ENCODE data around the gene SLC6A7.

SLC6A7 gene

GRCh38 chr5:150167512-150167850 lies 22.4 kb upstream of the SLC6A7 start:
- TF ChIP-seq ZNF548 (tag by site-specific recombination; IDR thresholded peaks at IDR 0.05) (no peak), ZNF10 (tag by site-specific recombination; IDR thresholded peaks at IDR 0.05) (no peak), ZNF555 (tag by site-specific recombination; conservative IDR thresholded peaks at IDR 0.05) (no peak), ZNF404 (tag by site-specific recombination; IDR thresholded peaks at IDR 0.05) (no peak)
- no peaks in the 10 kb centered on the region for H3K9me3 ChIP-seq (ENCODE audit: control insufficient read depth, insufficient read depth, low read depth, low read length)
- no peaks in the 10 kb centered on the region for H3K4me1 ChIP-seq (ENCODE audit: control insufficient read depth, insufficient read depth, low read length)
- no peaks in the 10 kb centered on the region for H3K36me3 ChIP-seq (ENCODE audit: control insufficient read depth in 2 of 2, insufficient read depth in 1 of 2, low read length in 2 of 2)
- POLR2A ChIA-PET = no interaction called here
- no peak overlapping the region for H3K27ac ChIP-seq (ENCODE audit: extremely low read depth, low read depth, low read length)
- no peak overlapping the region for H3K4me3 ChIP-seq (ENCODE audit: low read depth, low read length)
- CTCF ChIA-PET = no interaction called here

- ChIA-PET POLR2A (no interaction called here), CTCF (interaction anchor here (1.1 to 1.5 kb wide), 2 partner anchors 11 to 39 kb away, joined by 4 read pairs; no protein-coding TSS in a partner anchor)
Observed at GRCh38 chr5:150167908-150168307, 22.0 kb upstream of the SLC6A7 start.

GRCh38 chr5:150168864-150169263 lies 21.0 kb upstream of the SLC6A7 start:
- H3K9me3 ChIP-seq (ENCODE audit: control insufficient read depth, insufficient read depth, low read depth, low read length) = no peaks in the 10 kb centered on the region
- no peaks in the 10 kb centered on the region for H3K4me1 ChIP-seq (ENCODE audit: control insufficient read depth, insufficient read depth, low read length)
- ChIA-PET CTCF (interaction anchor here (1.1 to 1.5 kb wide), 2 partner anchors 10 to 40 kb away, joined by 4 read pairs; no protein-coding TSS in a partner anchor), POLR2A (no interaction called here)
- TF ChIP-seq ZNF571 (tag by site-specific recombination; IDR thresholded peaks at IDR 0.05) (no peak), INSM2 (tag by site-specific recombination; IDR thresholded peaks at IDR 0.05) (no peak), KLF8 (tag by site-specific recombination; IDR thresholded peaks at IDR 0.05) (no peak), SCRT2 (tag by site-specific recombination; IDR thresholded peaks at IDR 0.05) (no peak), RBAK (tag by site-specific recombination; IDR thresholded peaks at IDR 0.05) (no peak)
- no peak overlapping the region for H3K4me3 ChIP-seq (ENCODE audit: low read depth, low read length)
- H3K27ac ChIP-seq (ENCODE audit: extremely low read depth, low read depth, low read length) = no peak overlapping the region
- H3K36me3 ChIP-seq (ENCODE audit: control insufficient read depth in 2 of 2, insufficient read depth in 1 of 2, low read length in 2 of 2) = no peaks in the 10 kb centered on the region

More at GRCh38 chr5:150167908-150168307, 22.0 kb upstream of the SLC6A7 start:
- Histone ChIP-seq H3K9me3 (ENCODE audit: control insufficient read depth, insufficient read depth, low read depth, low read length) (no peaks in the 10 kb centered on the region), H3K36me3 (ENCODE audit: control insufficient read depth in 2 of 2, insufficient read depth in 1 of 2, low read length in 2 of 2) (no peaks in the 10 kb centered on the region), H3K27ac (ENCODE audit: extremely low read depth, low read depth, low read length) (no peak overlapping the region), H3K4me1 (ENCODE audit: control insufficient read depth, insufficient read depth, low read length) (no peaks in the 10 kb centered on the region), H3K4me3 (ENCODE audit: low read depth, low read length) (no peak overlapping the region)
- no peak for TF ChIP-seq ZNF18 (tag by site-specific recombination; IDR thresholded peaks at IDR 0.05)
- TF ChIP-seq ZNF585B (tag by site-specific recombination; IDR thresholded peaks at IDR 0.05) = no peak
- no peak for TF ChIP-seq ZXDB (tag by site-specific recombination; IDR thresholded peaks at IDR 0.05)
- no peak for TF ChIP-seq ZNF266 (tag by site-specific recombination; IDR thresholded peaks at IDR 0.05; ENCODE audit: low read depth)
- TF ChIP-seq ZNF776 (tag by site-specific recombination; IDR thresholded peaks at IDR 0.05; ENCODE audit: borderline replicate concordance) = no peak
- no peak for TF ChIP-seq ZNF433 (tag by site-specific recombination; IDR thresholded peaks at IDR 0.05; ENCODE audit: low read depth)
- TF ChIP-seq HOXA7 (CRISPR knock-in tag; IDR thresholded peaks at IDR 0.05; ENCODE audit: borderline replicate concordance) = no peak
- no peak for TF ChIP-seq SCRT1 (tag by site-specific recombination; IDR thresholded peaks at IDR 0.05; ENCODE audit: borderline replicate concordance)
- TF ChIP-seq ZFP41 (tag by site-specific recombination; IDR thresholded peaks at IDR 0.05; ENCODE audit: borderline replicate concordance) = no peak
- no peak for TF ChIP-seq ZSCAN30 (tag by site-specific recombination; IDR thresholded peaks at IDR 0.05)
- no peak for TF ChIP-seq ZFP69B (tag by site-specific recombination; IDR thresholded peaks at IDR 0.05)
- no peak for TF ChIP-seq ZNF292 (tag by site-specific recombination; IDR thresholded peaks at IDR 0.05; ENCODE audit: borderline replicate concordance, low read depth)
- no peak for TF ChIP-seq ZNF473 (tag by site-specific recombination; IDR thresholded peaks at IDR 0.05)
- TF ChIP-seq ZNF660 (tag by site-specific recombination; IDR thresholded peaks at IDR 0.05) = no peak
- no peak for TF ChIP-seq ZNF335 (tag by site-specific recombination; conservative IDR thresholded peaks at IDR 0.05)
- TF ChIP-seq ZSCAN5A (tag by site-specific recombination; IDR thresholded peaks at IDR 0.05) = no peak
- no peak for TF ChIP-seq MEIS1 (CRISPR knock-in tag; IDR thresholded peaks at IDR 0.05; ENCODE audit: borderline replicate concordance)
- TF ChIP-seq ZNF555 (tag by site-specific recombination; conservative IDR thresholded peaks at IDR 0.05) = no peak
- no peak for TF ChIP-seq ZNF596 (tag by site-specific recombination; IDR thresholded peaks at IDR 0.05)

Data from HEK293 (cell line).